Loucy (cell line): ENCODE measurements around the gene SCARB1.

ENCODE experiments used
- H2AFZ ChIP-seq: fragments of 200-600 bp; sonication (generic); 2 replicates; pipeline ENCODE4 v1.6.0; 2016; ENCODE audit warnings: antibody characterized with exemption, mild to moderate bottlenecking, low read length, moderate library complexity
- H3F3A ChIP-seq: fragments of 200-600 bp; 2 replicates; pipeline ENCODE4 v1.6.0; 2016; ENCODE audit warnings: antibody characterized with exemption, low read depth, mild to moderate bottlenecking
- H3K27me3 ChIP-seq: fragments of 200-600 bp; sonication (generic); 2 replicates; pipeline ENCODE4 v1.6.1; 2014; ENCODE audit warnings: low read length, mild to moderate bottlenecking; ENCODE audit not compliant: insufficient read depth, poor library complexity, severe bottlenecking
- H3K36me3 ChIP-seq: fragments of 200-600 bp; sonication (generic); 2 replicates; pipeline ENCODE4 v1.6.1; 2016; ENCODE audit warnings: low read length; ENCODE audit not compliant: insufficient read depth
- H3K4me1 ChIP-seq: fragments of 200-600 bp; sonication (generic); 2 replicates; pipeline ENCODE4 v1.5.1; 2014; ENCODE audit warnings: low read length, mild to moderate bottlenecking; ENCODE audit not compliant: insufficient read depth, poor library complexity, severe bottlenecking
- H3K4me2 ChIP-seq: fragments of 200-600 bp; sonication (generic); 2 replicates; pipeline ENCODE4 v1.6.0; 2014; ENCODE audit warnings: antibody characterized with exemption, low read length, low read depth, mild to moderate bottlenecking; ENCODE audit not compliant: poor library complexity, severe bottlenecking
- H3K4me3 ChIP-seq: fragments of 200-600 bp; sonication (generic); 2 replicates; pipeline ENCODE4 v1.5.1; 2014; ENCODE audit warnings: low read length, mild to moderate bottlenecking, mixed read lengths; ENCODE audit not compliant: poor library complexity, severe bottlenecking
- H3K79me2 ChIP-seq: fragments of 200-600 bp; sonication (generic); 2 replicates; pipeline ENCODE4 v1.6.1; 2014; ENCODE audit warnings: low read length; ENCODE audit not compliant: insufficient read depth
- H3K9ac ChIP-seq: fragments of 200-600 bp; sonication (generic); 2 replicates; pipeline ENCODE4 v1.6.0; 2014; ENCODE audit warnings: mild to moderate bottlenecking, low read depth, low read length, moderate library complexity; ENCODE audit not compliant: poor library complexity, severe bottlenecking
- H3K9me2 ChIP-seq: fragments of 200-600 bp; sonication (generic); replicated peaks from 2 replicates; pipeline ENCODE4 v1.6.1; 2016; ENCODE audit warnings: low read depth, low read length, mixed read lengths
- H3K9me3 ChIP-seq: fragments of 200-600 bp; sonication (generic); 2 replicates; pipeline ENCODE4 v1.6.1; 2014; ENCODE audit warnings: mild to moderate bottlenecking, antibody characterized with exemption, low read length, low read depth; ENCODE audit not compliant: insufficient read depth
- H4K20me1 ChIP-seq: fragments of 200-600 bp; sonication (generic); 2 replicates; pipeline ENCODE4 v1.6.0; 2014; ENCODE audit warnings: antibody characterized with exemption, low read length, mild to moderate bottlenecking; ENCODE audit not compliant: insufficient read depth, poor library complexity, severe bottlenecking
- CTCF ChIP-seq: fragments of 200-600 bp; sonication (generic); conservative IDR thresholded peaks from 2 replicates; pipeline ENCODE4 v1.5.1; 2014; ENCODE audit warnings: mild to moderate bottlenecking, antibody characterized with exemption, low read length
- EZH2phosphoT487 ChIP-seq: fragments of 200-600 bp; IDR thresholded peaks from 2 replicates; pipeline ENCODE4 v1.6.1; 2018; ENCODE audit warnings: antibody characterized with exemption, mild to moderate bottlenecking, moderate library complexity, borderline replicate concordance

Gene SCARB1

GRCh38 chr12:124866883-124867400, 3.3 kb upstream of the SCARB1 start:
- Histone ChIP-seq H3K4me3 (no peak overlapping the region), H2AFZ (peak overlapping the region; percentile 46), H3K4me1 (peaks cover 37% of the 10 kb centered on the region), H3K9me2 (no peaks in the 10 kb centered on the region), H3K27me3 (no peaks in the 10 kb centered on the region), H3K4me2 (no peak overlapping the region), H3K9me3 (no peaks in the 10 kb centered on the region), H3F3A (no peaks in the 10 kb centered on the region), H3K9ac (no peak overlapping the region), H3K79me2 (peaks cover 9% of the 10 kb centered on the region; the same call in 1 of the 2 replicates), H4K20me1 (no peaks in the 10 kb centered on the region), H3K36me3 (no peaks in the 10 kb centered on the region)
- TF ChIP-seq CTCF = no peak
- no peak for TF ChIP-seq EZH2phosphoT487

DNA sequence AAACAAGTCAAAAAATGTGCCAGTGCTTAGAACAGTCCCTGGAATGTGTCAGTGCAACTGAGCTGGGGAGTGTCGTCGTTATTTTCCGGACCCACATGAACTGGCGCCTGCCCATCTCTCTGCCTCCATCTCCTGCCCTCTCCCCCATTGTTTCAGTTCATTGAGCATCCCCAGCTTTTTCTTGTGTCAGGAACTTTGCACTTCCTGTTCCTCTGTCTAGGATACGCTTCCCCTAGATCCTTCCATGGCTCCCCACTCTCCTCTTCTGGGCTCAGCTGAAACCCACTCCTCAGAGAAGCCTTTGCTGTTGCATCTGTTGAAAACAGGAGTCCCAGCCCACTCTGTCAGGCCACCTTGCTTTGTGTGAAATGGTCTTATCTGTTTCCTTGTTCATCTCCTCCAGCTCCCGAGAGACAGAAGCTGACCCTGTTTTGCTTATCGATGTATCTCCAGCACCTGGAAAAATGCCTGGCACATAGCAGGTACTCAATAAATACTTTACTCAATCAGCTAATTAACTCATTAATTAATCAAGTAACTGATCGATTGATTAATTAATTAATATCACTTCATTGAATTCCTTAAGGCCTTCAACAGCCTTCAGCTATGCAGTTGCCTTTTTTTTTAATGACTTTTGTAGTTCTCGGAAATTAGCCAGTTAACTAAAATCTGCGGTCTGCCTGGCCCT, 2.7 kb upstream of the SCARB1 start:
- H3K4me2 ChIP-seq = no peak overlapping the region
- no peaks in the 10 kb centered on the region for H4K20me1 ChIP-seq
- H3K9ac ChIP-seq = no peak overlapping the region
- peaks cover 9% of the 10 kb centered on the region; the same call in 1 of the 2 replicates for H3K79me2 ChIP-seq
- TF ChIP-seq EZH2phosphoT487 (no peak), CTCF (no peak)
- no peaks in the 10 kb centered on the region for H3K9me3 ChIP-seq
- H3K4me3 ChIP-seq = no peak overlapping the region
- H3K4me1 ChIP-seq = peaks cover 43% of the 10 kb centered on the region
- no peaks in the 10 kb centered on the region for H3K27me3 ChIP-seq
- no peaks in the 10 kb centered on the region for H3K9me2 ChIP-seq
- peak overlapping the region; percentile 46; the same call in 1 of the 2 replicates for H2AFZ ChIP-seq
- no peaks in the 10 kb centered on the region for H3F3A ChIP-seq
- H3K36me3 ChIP-seq = no peaks in the 10 kb centered on the region

DNA sequence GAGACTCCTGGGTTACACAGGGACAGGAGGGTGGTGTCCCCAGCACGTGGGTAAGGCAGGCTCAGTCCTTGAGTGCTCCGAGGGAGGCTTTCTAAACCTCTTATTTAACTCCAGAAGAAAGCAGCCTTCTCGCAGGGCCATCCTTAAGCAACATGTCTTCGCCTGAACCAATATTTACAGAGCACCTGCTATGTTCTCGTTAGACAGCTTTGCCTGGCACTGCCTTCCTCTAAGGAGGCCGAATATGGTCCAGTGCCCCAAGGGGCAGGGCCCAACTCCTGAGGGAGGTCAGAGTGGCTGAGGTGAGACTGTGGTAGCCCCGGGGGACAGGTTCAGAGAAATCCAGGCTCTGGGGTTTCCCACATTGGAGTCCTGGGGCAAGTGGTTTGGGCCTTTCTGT, 2.1 kb upstream of the SCARB1 start:
- no peaks in the 10 kb centered on the region for H3K9me2 ChIP-seq
- H3K4me1 ChIP-seq = peaks cover 43% of the 10 kb centered on the region
- H3K4me3 ChIP-seq = no peak overlapping the region
- no peaks in the 10 kb centered on the region for H3K27me3 ChIP-seq
- no peaks in the 10 kb centered on the region for H4K20me1 ChIP-seq
- no peaks in the 10 kb centered on the region for H3F3A ChIP-seq
- H3K9me3 ChIP-seq = no peaks in the 10 kb centered on the region
- H3K36me3 ChIP-seq = no peaks in the 10 kb centered on the region
- no peak overlapping the region for H2AFZ ChIP-seq
- H3K79me2 ChIP-seq = peaks cover 9% of the 10 kb centered on the region; the same call in 1 of the 2 replicates
- no peak for TF ChIP-seq CTCF
- no peak for TF ChIP-seq EZH2phosphoT487
- H3K4me2 ChIP-seq = no peak overlapping the region
- no peak overlapping the region for H3K9ac ChIP-seq
